ENCODE measurements around the gene MNAT1.

DNA sequence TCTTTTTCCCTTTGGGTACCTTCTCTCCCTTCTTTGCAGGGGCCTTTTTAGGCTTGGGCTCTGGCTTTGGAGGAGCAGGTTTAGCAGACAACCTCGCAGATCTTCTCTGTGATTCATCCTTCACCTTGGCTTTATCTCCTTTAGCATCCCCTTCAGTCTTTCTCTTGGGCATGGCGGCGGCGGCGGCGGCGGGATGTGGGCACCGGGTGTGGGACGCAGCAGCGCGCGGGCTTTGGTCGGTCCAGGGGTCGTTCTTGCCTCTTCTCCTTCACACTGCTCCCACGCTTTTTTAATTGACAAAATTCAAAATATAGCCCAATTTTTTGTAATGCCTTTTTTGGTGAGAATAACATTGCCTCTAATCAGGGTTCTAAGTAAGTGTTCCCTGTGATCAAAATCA, 237.7 kb downstream of the MNAT1 start:
- TF ChIP-seq EZH2phosphoT487 (IDR thresholded peaks at IDR 0.05; ENCODE audit: unreplicated experiment) (no peak), CTCF (conservative IDR thresholded peaks at IDR 0.05; ENCODE audit: low read depth in 2 of 2) (no peak), EZH2 (IDR thresholded peaks at IDR 0.05; ENCODE audit: low read depth, unreplicated experiment) (no peak), POLR2AphosphoS5 (IDR thresholded peaks at IDR 0.05; ENCODE audit: low read depth) (no peak), JUNB (IDR thresholded peaks at IDR 0.05; ENCODE audit: unreplicated experiment) (no peak), CREB1 (CRISPR knock-in tag; IDR thresholded peaks at IDR 0.05; ENCODE audit: low read depth) (no peak), ZNF114 (CRISPR knock-in tag; IDR thresholded peaks at IDR 0.05) (no peak), NANOG (IDR thresholded peaks at IDR 0.05; ENCODE audit: borderline replicate concordance) (no peak), REST (IDR thresholded peaks at IDR 0.05; ENCODE audit: unreplicated experiment) (no peak)
- TF ChIP-seq, protein P1, sequence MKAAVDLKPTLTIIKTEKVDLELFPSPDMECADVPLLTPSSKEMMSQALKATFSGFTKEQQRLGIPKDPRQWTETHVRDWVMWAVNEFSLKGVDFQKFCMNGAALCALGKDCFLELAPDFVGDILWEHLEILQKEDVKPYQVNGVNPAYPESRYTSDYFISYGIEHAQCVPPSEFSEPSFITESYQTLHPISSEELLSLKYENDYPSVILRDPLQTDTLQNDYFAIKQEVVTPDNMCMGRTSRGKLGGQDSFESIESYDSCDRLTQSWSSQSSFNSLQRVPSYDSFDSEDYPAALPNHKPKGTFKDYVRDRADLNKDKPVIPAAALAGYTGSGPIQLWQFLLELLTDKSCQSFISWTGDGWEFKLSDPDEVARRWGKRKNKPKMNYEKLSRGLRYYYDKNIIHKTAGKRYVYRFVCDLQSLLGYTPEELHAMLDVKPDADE (IDR thresholded peaks at IDR 0.05): no peak
